Right cardiac atrium (tissue), 5 donors: Measurements from ENCODE around the gene PARP9. TPM values are rescaled to one million over a fixed set of nuclear protein-coding genes. Genes with fewer than 3 reads are reported as not detected.
"Not testable (repeated sequence)": the region's sequence is repeated elsewhere in the genome, so short reads cannot be mapped to it uniquely, and the experiment has no call there.

ENCODE experiments used
- ATAC-seq, 2 donors: fragments of 200-7000 bp; cut with Tn5 transposase; one replicate each; pipeline versions ENCODE4 v1.8.0 to v1.9.1; 2020; ENCODE audit warnings: moderate library complexity in 2 of 2, mild to moderate bottlenecking in 1 of 2
- DNase-seq, 3 donors: peaks; one replicate each; pipeline ENCODE4 v3.0.0-alpha.2; 2020
- H3K27ac ChIP-seq: one replicate; pipeline ENCODE4 v1.5.1; 2013; ENCODE audit warnings: mild to moderate bottlenecking, low read length, control low read depth, moderate library complexity
- H3K27me3 ChIP-seq: one replicate; pipeline ENCODE4 v1.6.1; 2013; ENCODE audit not compliant: control insufficient read depth, insufficient read depth
- H3K4me1 ChIP-seq: one replicate; pipeline ENCODE4 v1.6.1; 2013; ENCODE audit warnings: low read length; ENCODE audit not compliant: control insufficient read depth, insufficient read depth
- H3K4me3 ChIP-seq: one replicate; pipeline ENCODE4 v1.5.1; 2013; ENCODE audit warnings: low read length, control low read depth
- H3K9me3 ChIP-seq: one replicate; pipeline ENCODE4 v1.6.1; 2013; ENCODE audit warnings: low read length; ENCODE audit not compliant: control insufficient read depth
- WGBS: extraction: QIAGEN DNeasy Blood & Tissue Kit; methylation state at CpG from one replicate; pipeline ENCODE4 v1.1.7; 2013; 5-methylcytosine and 5-hydroxymethylcytosine counted together
- intact Hi-C, 4 donors: fragments of 100-400 bp; cut with DNase I; formaldehyde crosslinking; loops; one replicate each; pipeline versions ENCODE4 v1.11.0 to v1.14.0; 2022 to 2023
- polyA plus RNA-seq: library from polyadenylated mRNA; stranded (reverse); fragments of 200-250 nt; gene quantifications from one replicate; pipeline ENCODE4 v1.2.3, GENCODE V29; 2013
- total RNA-seq, 4 donors: library from RNA; stranded (reverse); fragmentation: NEBNext Ultra II Directional; extraction: Animal tissue kit (Norgen Biotek cat#: 25700); gene quantifications; one replicate each; pipeline ENCODE4 v1.2.1, GENCODE V29; 2021
- donor health status: healthy with polysubstance abuse.
- donor health status: DM: no; HTN: yes; CAD: no.
- donor health status: DM: no; HTN: no; CAD: no.
- donor health status: DM: no; HTN: yes; CAD: no; lungs with severe emphysema.
- donor health status: DM: yes; HTN: yes; CAD: no.

PARP9 gene
- total and polyA plus RNA-seq, 5 donors = 9.2 to 24.5 (median 13.6) TPM

DNA sequence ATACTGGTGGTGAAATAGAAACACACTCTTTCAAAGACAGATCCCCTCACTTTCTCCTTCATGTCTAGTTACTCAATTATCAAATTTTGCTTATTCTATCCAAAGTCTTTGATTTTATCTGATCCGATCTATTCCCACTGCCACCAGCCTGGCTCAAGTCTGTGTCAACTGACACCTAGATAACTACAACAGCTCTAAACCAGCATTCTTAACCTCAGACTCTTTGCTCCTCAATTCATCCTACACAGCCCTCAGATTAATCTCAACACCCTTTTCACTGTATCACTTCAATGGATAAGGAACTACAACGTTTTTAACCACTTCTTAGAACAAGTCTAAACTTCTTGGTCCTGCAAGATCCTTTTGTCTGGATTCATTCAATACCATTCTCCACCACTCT lies 58.4 kb downstream of the PARP9 start:
- Histone ChIP-seq H3K9me3 (no peaks in the 10 kb centered on the region), H3K27ac (no peak overlapping the region), H3K27me3 (no peaks in the 10 kb centered on the region), H3K4me1 (peaks cover 9% of the 10 kb centered on the region), H3K4me3 (no peak overlapping the region)
- DNase-seq (no peak), ATAC-seq (no peak)
- intact Hi-C loops = no loop called here
- 40% methylated on average over 2 of the region's 2 CpGs for WGBS

DNA sequence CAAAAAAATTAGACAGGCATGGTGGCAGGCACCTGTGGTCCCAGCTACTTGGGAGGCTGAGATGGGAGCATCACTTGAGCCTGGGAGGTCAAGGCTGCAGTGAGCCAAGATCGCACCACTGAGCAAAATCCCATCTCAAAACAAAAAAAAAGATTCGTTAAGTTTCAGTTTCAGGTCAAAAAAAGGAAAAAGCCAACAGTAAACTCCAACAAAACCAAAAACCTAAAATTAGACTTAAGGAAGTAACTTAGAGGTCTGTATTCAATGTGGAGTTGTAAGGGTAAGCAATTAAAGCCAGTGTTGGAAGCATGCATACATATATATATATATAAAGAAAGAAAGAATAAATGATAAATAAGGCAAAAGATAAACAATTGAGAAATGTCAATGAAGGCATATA lies 61.2 kb downstream of the PARP9 start:
- H3K27ac ChIP-seq = no peak overlapping the region
- H3K27me3 ChIP-seq = no peaks in the 10 kb centered on the region
- DNase-seq (no peak), ATAC-seq (no peak)
- no peaks in the 10 kb centered on the region for H3K9me3 ChIP-seq
- peaks cover 9% of the 10 kb centered on the region for H3K4me1 ChIP-seq
- intact Hi-C loops = no loop called here
- 77% methylated on average over 2 of the region's 2 CpGs for WGBS
- no peak overlapping the region for H3K4me3 ChIP-seq

DNA sequence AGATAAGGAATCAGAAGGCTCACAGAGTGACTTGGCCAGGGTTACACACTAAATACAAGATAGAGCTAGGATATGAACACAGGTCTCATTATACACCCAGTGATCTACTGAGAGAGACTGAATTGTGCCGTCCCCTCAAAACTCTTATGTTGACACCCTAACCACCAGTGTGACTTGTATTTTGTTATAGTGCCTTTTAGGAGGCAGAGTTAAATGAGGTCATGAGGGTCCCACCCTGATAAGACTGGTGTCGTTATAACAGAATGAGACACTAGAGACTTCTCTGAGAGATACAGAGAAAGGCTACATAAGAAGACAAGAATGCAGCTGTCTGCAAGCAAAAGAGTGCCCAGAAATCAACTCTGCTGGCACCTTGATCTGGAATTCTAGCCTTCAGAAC lies 62.0 kb downstream of the PARP9 start:
- no peak overlapping the region for H3K4me3 ChIP-seq
- ATAC-seq = peak; percentile 80 to 91
- H3K27ac ChIP-seq = no peak overlapping the region
- no peaks in the 10 kb centered on the region for H3K27me3 ChIP-seq
- H3K9me3 ChIP-seq = no peaks in the 10 kb centered on the region
- peaks cover 9% of the 10 kb centered on the region for H3K4me1 ChIP-seq
- no peak for DNase-seq
- WGBS = 22% methylated on average over 2 of the region's 2 CpGs
- intact Hi-C loops = no loop called here

DNA sequence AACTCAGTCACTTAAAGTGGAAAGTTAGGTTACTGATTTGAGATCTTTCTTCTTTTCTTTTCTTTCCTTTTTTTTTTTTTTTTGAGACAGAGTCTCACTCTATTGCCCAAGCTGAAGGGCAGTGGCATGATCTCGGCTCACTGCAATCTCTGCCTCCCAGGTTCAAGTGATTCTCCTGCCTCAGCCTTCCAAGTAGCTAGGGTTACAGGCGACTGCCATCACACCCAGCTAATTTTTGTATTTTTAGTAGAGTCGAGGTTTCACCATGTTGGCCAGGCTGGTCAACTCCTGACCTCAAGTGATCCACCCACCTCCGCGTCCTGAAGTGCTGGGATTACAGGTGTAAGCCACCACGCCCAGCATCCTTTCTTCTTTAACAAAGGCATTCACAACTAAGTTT lies 63.1 kb downstream of the PARP9 start:
- H3K9me3 ChIP-seq, intact Hi-C loops, H3K27ac ChIP-seq, ATAC-seq, H3K27me3 ChIP-seq, H3K4me3 ChIP-seq, DNase-seq: not testable (repeated sequence)
- H3K4me1 ChIP-seq = peaks cover 10% of the 10 kb centered on the region
- WGBS = 91% methylated on average over 6 of the region's 6 CpGs

DNA sequence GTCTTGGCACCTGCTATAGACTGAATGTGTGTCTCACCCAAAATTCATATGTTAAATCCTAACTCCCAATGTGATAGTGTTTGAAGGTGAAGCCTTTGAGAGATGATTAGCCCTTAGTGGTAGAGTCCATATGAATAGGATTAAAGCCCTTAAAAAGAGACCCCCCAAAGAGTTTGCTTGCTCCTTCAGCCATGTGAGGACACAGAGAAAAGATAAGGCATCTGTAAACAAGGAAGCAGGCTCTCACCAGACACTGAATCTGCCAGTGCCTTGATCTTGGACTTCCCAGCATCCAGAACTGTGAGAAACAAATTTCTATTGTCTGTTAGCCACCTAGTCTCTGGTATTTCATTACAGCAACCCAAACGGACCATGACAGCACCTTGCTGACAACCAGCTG lies 65.9 kb downstream of the PARP9 start:
- Histone ChIP-seq H3K4me3 (no peak overlapping the region), H3K4me1 (peaks cover 8% of the 10 kb centered on the region), H3K27me3 (no peaks in the 10 kb centered on the region), H3K27ac (no peak overlapping the region), H3K9me3 (no peaks in the 10 kb centered on the region)
- 51% methylated on average over 1 of the region's 1 CpG for WGBS
- intact Hi-C loops = no loop called here
- no peak for DNase-seq
- no peak for ATAC-seq

DNA sequence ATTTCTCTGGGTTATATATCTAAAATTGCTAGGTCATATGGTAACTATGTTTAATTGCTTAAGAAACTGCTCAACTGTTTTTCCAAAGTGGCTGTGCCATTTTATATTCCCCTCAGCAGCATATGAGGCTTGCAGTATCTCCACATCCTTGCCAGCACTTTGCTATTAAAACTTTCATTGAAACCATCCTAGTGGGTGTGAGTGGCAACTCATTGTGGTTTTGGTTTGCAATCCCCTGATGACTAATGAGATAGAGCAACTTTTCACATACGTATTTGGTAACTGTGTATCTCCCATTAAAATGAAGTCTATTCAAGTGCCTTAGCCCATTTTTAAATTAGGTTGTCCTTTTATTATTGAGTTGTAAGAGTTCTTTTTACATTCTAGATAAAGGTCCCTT lies 66.7 kb downstream of the PARP9 start:
- intact Hi-C loops = no loop called here
- peak in 1 of 2 donors; percentile 45 for ATAC-seq

DNA sequence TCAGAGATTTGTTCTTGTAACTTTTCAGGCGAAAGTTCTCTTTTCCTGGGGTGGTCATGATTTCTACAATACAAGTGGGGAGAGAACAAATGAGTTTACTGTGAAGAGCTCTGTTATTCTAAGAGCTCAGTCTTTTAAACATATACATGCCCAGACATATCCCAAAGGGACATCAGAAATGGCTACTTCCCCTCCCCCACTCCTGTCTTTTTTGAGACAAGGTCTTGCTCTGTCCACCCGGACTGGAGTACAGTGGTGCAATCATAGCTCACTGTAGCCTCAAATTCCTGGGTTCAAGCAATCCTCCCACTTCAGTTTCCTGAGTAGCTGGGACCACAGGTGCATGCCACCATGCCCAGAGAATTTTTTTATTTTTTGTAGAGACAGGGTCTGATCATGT lies 67.6 kb downstream of the PARP9 start:
- intact Hi-C loops = no loop called here
- H3K4me3 ChIP-seq = no peak overlapping the region
- WGBS = 78% methylated on average over 2 of the region's 2 CpGs
- H3K27ac ChIP-seq = no peak overlapping the region
- ATAC-seq (no peak), DNase-seq (no peak)
- no peaks in the 10 kb centered on the region for H3K9me3 ChIP-seq
- H3K27me3 ChIP-seq = no peaks in the 10 kb centered on the region
- peaks cover 3% of the 10 kb centered on the region for H3K4me1 ChIP-seq

More for the DNA sequence above, 66.7 kb downstream of the PARP9 start:
- Histone ChIP-seq H3K27ac (no peak overlapping the region), H3K9me3 (no peaks in the 10 kb centered on the region), H3K27me3 (no peaks in the 10 kb centered on the region), H3K4me1 (peaks cover 6% of the 10 kb centered on the region), H3K4me3 (no peak overlapping the region)
- WGBS = 67% methylated on average over 1 of the region's 1 CpG
- no peak for DNase-seq

DNA sequence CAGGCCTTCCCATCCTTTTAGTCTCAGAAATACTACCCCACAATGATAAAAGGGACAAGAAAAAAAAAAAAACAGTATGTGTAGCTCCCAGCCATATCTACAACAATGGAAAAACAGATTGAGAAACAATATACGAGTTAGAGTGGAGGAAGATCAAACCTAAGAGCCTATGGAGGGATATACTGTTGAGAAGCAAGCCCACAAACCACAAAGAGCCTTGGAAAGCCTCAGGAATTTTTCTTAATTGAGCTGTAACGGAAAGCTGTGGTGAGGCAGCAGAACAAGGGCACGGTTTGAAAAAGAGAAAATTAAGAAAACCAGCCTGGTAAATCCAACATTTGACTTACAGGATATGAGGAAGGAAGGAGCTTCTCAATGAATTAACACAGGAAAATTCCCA lies 70.8 kb downstream of the PARP9 start:
- 87% methylated on average over 3 of the region's 3 CpGs for WGBS
- no peaks in the 10 kb centered on the region for H3K27me3 ChIP-seq
- ATAC-seq (no peak), DNase-seq (no peak)
- no peak overlapping the region for H3K27ac ChIP-seq
- peaks cover 2% of the 10 kb centered on the region for H3K4me1 ChIP-seq
- H3K4me3 ChIP-seq = no peak overlapping the region
- H3K9me3 ChIP-seq = no peaks in the 10 kb centered on the region
- intact Hi-C loops = no loop called here

DNA sequence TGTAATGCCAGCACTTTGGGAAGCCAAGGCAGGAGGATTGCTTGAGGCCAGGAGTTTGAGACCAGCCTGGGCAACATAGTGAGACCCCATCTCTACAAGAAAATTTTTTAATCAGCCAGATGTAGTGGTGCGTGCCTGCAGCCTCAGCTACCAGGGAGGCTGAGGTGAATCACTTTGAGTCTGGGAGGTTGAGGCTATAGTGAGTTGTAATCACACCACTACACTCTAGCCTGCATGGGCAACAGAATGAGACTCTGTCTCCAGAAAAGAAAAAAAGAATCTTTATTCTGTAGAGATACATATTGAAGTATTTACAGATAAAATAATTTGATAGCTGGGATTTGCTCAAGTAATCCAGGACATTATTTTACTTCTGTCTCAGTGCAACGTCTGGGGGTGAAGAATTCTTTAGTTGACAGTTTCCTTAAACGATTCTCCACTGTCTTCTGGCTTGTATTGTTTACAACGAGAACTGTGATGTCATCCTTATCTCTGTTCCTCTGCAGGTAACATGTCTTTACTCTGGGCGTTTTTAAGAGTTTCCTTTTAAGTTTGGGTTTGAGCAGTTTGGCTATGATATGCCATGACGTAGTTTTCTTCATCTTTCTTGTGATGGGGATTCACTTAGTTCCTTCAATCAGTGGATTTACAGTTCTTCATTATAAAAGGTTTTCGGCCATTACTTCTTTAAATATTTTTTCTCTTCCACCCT lies 75.7 kb downstream of the PARP9 start:
- Histone ChIP-seq H3K4me1 (no peaks in the 10 kb centered on the region), H3K9me3 (no peaks in the 10 kb centered on the region), H3K4me3 (no peak overlapping the region), H3K27ac (no peak overlapping the region), H3K27me3 (no peaks in the 10 kb centered on the region)
- intact Hi-C loops = no loop called here
- DNase-seq (no peak), ATAC-seq (no peak)
- 66% methylated on average over 7 of the region's 7 CpGs for WGBS

DNA sequence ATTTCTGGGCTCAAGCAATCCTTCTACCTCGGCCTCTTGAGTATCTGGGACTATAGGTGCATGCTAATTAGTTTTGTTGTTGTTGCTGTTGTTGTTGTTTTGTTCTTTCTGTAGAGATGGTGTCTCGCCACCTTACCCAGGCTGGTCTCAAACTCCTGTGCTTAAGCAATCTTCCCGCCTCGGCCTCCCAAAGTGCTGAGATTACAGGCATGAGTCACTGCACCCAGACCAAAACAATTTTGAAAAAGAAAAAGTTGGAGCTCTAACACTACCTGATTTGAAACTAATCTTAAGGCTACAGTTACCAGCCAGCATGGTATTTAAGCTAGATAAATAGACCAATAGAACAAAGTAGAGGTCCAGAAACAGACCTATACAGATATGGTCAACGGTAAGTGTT lies 79.1 kb downstream of the PARP9 start:
- Histone ChIP-seq H3K27me3 (no peaks in the 10 kb centered on the region), H3K4me3 (no peak overlapping the region), H3K27ac (no peak overlapping the region), H3K4me1 (no peaks in the 10 kb centered on the region), H3K9me3 (no peaks in the 10 kb centered on the region)
- ATAC-seq (no peak), DNase-seq (no peak)
- intact Hi-C loops = no loop called here
- WGBS = 82% methylated on average over 5 of the region's 5 CpGs

DNA sequence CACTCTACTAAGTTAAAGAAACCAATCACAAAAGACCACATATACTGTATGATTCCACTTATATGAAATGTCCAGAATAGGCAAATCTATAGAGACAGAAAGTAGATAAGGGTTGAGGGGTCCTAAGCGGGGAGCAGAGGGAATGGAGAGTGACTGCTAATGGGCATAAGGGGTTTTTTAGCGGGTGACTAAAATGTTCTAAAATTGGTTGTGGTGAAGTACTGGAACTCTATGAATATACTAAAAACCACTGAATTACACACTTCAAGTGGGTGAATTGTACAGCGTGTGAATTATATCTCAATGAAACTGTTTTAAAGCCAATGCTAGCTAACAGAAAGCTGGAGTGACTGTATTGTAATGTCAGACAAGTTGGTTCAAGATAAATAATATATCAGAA lies 82.7 kb downstream of the PARP9 start:
- Histone ChIP-seq H3K27ac (no peak overlapping the region), H3K9me3 (no peaks in the 10 kb centered on the region), H3K27me3 (no peaks in the 10 kb centered on the region), H3K4me1 (peaks cover 4% of the 10 kb centered on the region), H3K4me3 (no peak overlapping the region)
- DNase-seq (no peak), ATAC-seq (no peak)
- intact Hi-C loops = no loop called here
- 99% methylated on average over 3 of the region's 3 CpGs for WGBS
